ENCODE results near the gene MBNL2. TPM values are rescaled to one million over a fixed set of nuclear protein-coding genes. Genes with fewer than 3 reads are reported as not detected.
A peak's percentile ranks its signal among the peaks of the same experiment; 100 is the strongest.

MBNL2 gene
- total RNA-seq, 1 donor: 69.8 TPM

GRCh38 chr13:97353927-97354675 is 132.0 kb downstream of the MBNL2 start:
- Histone ChIP-seq H2AFZ (ENCODE audit: low read length) (no peak overlapping the region), H3K4me1 (ENCODE audit: insufficient read depth, low read length) (peaks cover 4% of the 10 kb centered on the region), H3K79me2 (ENCODE audit: insufficient read depth, low read length) (no peaks in the 10 kb centered on the region), H3K27ac (ENCODE audit: low read depth, low read length) (no peak overlapping the region), H3K36me3 (ENCODE audit: insufficient read depth, low read length) (peaks cover 32% of the 10 kb centered on the region), H3K4me3 (ENCODE audit: insufficient read depth, low read length) (no peak overlapping the region), H3K27me3 (ENCODE audit: insufficient read depth, low read length) (no peaks in the 10 kb centered on the region), H3K9me3 (ENCODE audit: low read depth, low read length) (no peaks in the 10 kb centered on the region), H3K4me2 (ENCODE audit: insufficient read depth, low read length) (no peak overlapping the region), H4K20me1 (ENCODE audit: insufficient read depth, low read length) (no peaks in the 10 kb centered on the region)
- TF ChIP-seq, protein P1, sequence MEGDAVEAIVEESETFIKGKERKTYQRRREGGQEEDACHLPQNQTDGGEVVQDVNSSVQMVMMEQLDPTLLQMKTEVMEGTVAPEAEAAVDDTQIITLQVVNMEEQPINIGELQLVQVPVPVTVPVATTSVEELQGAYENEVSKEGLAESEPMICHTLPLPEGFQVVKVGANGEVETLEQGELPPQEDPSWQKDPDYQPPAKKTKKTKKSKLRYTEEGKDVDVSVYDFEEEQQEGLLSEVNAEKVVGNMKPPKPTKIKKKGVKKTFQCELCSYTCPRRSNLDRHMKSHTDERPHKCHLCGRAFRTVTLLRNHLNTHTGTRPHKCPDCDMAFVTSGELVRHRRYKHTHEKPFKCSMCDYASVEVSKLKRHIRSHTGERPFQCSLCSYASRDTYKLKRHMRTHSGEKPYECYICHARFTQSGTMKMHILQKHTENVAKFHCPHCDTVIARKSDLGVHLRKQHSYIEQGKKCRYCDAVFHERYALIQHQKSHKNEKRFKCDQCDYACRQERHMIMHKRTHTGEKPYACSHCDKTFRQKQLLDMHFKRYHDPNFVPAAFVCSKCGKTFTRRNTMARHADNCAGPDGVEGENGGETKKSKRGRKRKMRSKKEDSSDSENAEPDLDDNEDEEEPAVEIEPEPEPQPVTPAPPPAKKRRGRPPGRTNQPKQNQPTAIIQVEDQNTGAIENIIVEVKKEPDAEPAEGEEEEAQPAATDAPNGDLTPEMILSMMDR (IDR thresholded peaks at IDR 0.05; ENCODE audit: extremely low read depth, low read depth, low read length): no peak
- DNase-seq (ENCODE audit: insufficient read length, low spot score, missing footprints): peak; percentile 90

GRCh38 chr13:97354808-97355207 is 132.7 kb downstream of the MBNL2 start:
- no peak for DNase-seq (ENCODE audit: insufficient read length, low spot score, missing footprints)
- Histone ChIP-seq H4K20me1 (ENCODE audit: insufficient read depth, low read length) (no peaks in the 10 kb centered on the region), H3K4me3 (ENCODE audit: insufficient read depth, low read length) (no peak overlapping the region), H3K36me3 (ENCODE audit: insufficient read depth, low read length) (peaks cover 28% of the 10 kb centered on the region), H3K79me2 (ENCODE audit: insufficient read depth, low read length) (no peaks in the 10 kb centered on the region), H3K27ac (ENCODE audit: low read depth, low read length) (no peak overlapping the region), H3K4me2 (ENCODE audit: insufficient read depth, low read length) (no peak overlapping the region), H3K4me1 (ENCODE audit: insufficient read depth, low read length) (peaks cover 4% of the 10 kb centered on the region), H2AFZ (ENCODE audit: low read length) (no peak overlapping the region), H3K9me3 (ENCODE audit: low read depth, low read length) (no peaks in the 10 kb centered on the region), H3K27me3 (ENCODE audit: insufficient read depth, low read length) (no peaks in the 10 kb centered on the region)
- TF ChIP-seq, protein P1 (IDR thresholded peaks at IDR 0.05; ENCODE audit: extremely low read depth, low read depth, low read length): no peak

- H3K9me3 ChIP-seq (ENCODE audit: low read depth, low read length): no peaks in the 10 kb centered on the region
- TF ChIP-seq, protein P1 (IDR thresholded peaks at IDR 0.05; ENCODE audit: extremely low read depth, low read depth, low read length): no peak
- DNase-seq (ENCODE audit: insufficient read length, low spot score, missing footprints): no peak
- H3K36me3 ChIP-seq (ENCODE audit: insufficient read depth, low read length): peaks cover 16% of the 10 kb centered on the region
- no peaks in the 10 kb centered on the region for H3K27me3 ChIP-seq (ENCODE audit: insufficient read depth, low read length)
- no peak overlapping the region for H3K27ac ChIP-seq (ENCODE audit: low read depth, low read length)
- no peaks in the 10 kb centered on the region for H3K79me2 ChIP-seq (ENCODE audit: insufficient read depth, low read length)
- H3K4me3 ChIP-seq (ENCODE audit: insufficient read depth, low read length): no peak overlapping the region
- H3K4me1 ChIP-seq (ENCODE audit: insufficient read depth, low read length): peaks cover 4% of the 10 kb centered on the region
- no peak overlapping the region for H2AFZ ChIP-seq (ENCODE audit: low read length)
- H3K4me2 ChIP-seq (ENCODE audit: insufficient read depth, low read length): no peak overlapping the region
- no peaks in the 10 kb centered on the region for H4K20me1 ChIP-seq (ENCODE audit: insufficient read depth, low read length)
These were observed 134.5 kb downstream of the MBNL2 start for GRCh38 chr13:97356592-97356991.

DNA sequence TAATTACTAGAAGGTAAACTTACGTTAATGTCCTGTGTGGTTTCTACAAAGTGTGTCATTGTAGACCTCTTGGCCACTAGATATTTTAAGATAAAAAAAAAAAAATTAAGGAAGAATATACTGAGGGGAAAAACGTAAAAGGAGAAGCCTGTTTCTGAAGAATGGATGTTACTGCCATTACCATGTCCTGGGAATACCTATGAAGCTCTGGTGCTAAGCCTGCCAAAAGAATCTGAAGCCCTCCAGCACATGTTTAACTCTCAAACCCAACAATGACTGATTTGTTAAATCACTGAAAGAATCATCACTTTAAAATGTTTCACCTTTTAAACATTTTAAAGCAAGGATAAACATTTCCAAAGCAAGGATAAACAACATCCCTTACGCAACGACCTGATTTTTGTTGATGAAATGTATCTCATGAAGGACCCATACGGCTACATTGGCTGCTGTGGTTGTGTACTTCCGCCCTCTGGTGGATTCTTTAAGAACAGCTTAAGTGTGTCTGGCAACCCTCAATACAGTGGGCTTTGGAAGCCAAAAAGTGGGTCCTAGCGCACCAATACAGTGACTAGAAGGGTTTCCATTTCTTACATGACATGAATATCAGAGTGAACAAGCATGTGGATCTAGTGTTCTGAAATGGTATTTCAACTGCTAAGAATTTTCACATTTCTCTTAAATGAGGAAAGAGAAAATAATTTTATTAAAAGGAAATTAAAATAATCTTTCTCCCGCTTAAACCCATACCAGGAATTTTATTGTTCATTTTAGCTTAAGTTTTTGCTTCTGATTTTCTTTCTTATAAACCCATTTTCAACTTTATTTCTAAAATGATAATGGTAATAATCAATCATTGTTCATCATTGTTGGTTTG is 137.3 kb downstream of the MBNL2 start:
- Histone ChIP-seq H3K4me3 (ENCODE audit: insufficient read depth, low read length) (no peak overlapping the region), H3K9me3 (ENCODE audit: low read depth, low read length) (no peaks in the 10 kb centered on the region), H3K79me2 (ENCODE audit: insufficient read depth, low read length) (no peaks in the 10 kb centered on the region), H3K4me1 (ENCODE audit: insufficient read depth, low read length) (peaks cover 9% of the 10 kb centered on the region), H3K27me3 (ENCODE audit: insufficient read depth, low read length) (no peaks in the 10 kb centered on the region), H3K36me3 (ENCODE audit: insufficient read depth, low read length) (peaks cover 19% of the 10 kb centered on the region), H3K27ac (ENCODE audit: low read depth, low read length) (no peak overlapping the region), H2AFZ (ENCODE audit: low read length) (no peak overlapping the region), H3K4me2 (ENCODE audit: insufficient read depth, low read length) (no peak overlapping the region), H4K20me1 (ENCODE audit: insufficient read depth, low read length) (no peaks in the 10 kb centered on the region)
- TF ChIP-seq, protein P1 (IDR thresholded peaks at IDR 0.05; ENCODE audit: extremely low read depth, low read depth, low read length): peak; percentile 85
- peak; percentile 65 for DNase-seq (ENCODE audit: insufficient read length, low spot score, missing footprints)

Measured in osteoblast (primary cell).